ENCODE measurements around the gene TMED9.
A peak's percentile ranks its signal among the peaks of the same experiment; 100 is the strongest.

The TMED9 gene

DNA sequence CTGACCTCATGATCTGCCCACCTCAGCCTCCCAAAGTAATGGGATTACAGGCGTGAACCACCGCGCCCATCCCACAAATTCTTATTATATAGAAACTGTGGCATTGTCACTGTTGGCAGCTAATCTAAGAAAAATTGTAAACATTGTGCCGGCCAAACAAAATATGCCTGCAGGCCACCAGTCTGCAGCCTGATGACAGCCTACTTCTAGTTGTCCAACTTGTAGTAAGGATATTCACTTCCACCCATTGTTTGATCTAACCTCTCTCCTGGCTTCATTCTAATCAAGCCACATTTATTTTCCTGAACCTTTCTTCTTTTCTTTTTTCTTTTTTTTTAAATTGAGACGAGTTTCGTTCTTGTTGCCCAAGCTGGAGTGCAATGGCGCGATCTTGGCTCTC, 13.7 kb upstream of the TMED9 start:
- DNase-seq (ENCODE audit: low read depth in 2 of 2) = no peak

GRCh38 chr5:177588413-177588909, 3.5 kb upstream of the TMED9 start:
- no peak for DNase-seq (ENCODE audit: low read depth in 2 of 2)

DNA sequence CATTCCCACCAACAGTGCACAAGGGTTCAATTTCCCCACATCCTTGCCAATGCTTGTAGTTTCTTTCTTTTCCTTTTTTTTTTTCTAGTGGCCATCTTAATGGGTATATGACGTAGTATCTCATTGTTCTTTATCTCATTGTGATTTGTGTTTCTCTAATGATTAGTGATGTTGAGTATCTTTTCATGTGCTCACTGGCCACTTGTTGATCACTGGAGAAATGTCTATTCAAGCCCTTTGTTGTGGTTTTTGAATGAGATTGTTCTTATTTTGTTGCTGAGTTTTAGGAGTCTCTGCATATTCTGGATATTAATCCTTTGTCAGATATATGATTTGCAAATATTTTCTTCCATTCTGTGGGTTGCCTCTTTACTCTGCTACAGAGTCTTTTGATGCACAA, 1.6 kb upstream of the TMED9 start:
- DNase-seq (ENCODE audit: low read depth in 2 of 2) = no peak

- DNase-seq (ENCODE audit: low read depth in 2 of 2) = no peak
Measured at GRCh38 chr5:177591690-177592009, 353 bp upstream of the TMED9 start.

GRCh38 chr5:177592905-177593304, 902 bp downstream of the TMED9 start:
- no peak for DNase-seq (ENCODE audit: low read depth in 2 of 2)

DNA sequence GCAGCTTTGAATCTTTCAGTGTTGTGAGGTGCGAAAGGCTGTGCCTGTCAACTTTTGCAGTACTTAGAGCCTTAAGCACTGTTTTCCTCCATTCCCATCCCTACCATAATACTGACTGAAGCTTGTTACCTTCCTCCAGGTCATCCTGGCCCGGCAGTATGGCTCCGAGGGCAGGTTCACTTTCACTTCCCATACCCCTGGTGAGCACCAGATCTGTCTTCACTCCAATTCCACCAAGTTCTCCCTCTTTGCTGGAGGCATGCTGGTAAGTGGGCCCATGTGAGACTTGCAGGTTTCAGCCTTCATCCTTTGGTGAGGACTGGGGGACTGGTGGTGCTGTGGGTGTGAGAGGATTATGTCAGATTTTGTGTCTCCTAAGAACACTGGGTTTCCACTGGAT, 1.5 kb downstream of the TMED9 start:
- no peak for DNase-seq (ENCODE audit: low read depth in 2 of 2)

DNA sequence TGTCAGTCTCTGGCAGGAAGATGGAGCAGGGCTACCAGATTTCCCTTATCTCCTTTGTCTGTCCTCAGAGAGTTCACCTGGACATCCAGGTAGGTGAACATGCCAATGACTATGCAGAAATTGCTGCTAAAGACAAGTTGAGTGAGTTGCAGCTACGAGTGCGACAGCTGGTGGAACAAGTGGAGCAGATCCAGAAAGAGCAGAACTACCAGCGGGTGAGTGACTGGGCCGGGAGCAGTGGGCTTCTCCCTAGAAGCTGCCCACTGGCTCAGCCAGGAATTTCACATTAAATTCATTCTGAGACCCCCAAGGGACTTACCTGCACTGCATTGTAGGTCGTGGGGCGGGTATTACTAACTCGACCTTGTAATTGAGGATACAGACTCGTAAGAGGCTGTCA, 2.1 kb downstream of the TMED9 start:
- no peak for DNase-seq (ENCODE audit: low read depth in 2 of 2)

DNA sequence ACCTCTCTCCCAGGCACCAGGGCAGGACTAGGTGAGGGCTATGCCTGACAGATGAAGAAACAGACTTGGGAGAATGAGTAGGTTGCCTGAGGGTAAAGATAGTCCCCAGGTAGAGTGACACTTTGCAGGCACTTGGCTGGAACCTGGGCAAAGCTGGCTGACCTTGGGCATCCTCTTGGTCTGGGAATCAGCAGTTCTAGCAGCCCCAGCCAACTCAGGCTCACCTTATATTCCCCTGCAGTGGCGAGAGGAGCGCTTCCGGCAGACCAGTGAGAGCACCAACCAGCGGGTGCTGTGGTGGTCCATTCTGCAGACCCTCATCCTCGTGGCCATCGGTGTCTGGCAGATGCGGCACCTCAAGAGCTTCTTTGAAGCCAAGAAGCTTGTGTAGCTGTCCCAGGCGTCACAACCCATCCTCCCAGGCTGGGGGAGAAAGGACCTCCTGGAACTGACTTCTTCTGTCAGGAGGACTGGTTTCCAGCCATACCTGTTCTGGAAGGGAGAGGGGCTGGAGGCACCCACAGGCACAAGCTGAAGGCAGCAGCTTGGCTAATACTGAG, 3.1 kb downstream of the TMED9 start:
- DNase-seq (ENCODE audit: low read depth in 2 of 2) = no peak

DNA sequence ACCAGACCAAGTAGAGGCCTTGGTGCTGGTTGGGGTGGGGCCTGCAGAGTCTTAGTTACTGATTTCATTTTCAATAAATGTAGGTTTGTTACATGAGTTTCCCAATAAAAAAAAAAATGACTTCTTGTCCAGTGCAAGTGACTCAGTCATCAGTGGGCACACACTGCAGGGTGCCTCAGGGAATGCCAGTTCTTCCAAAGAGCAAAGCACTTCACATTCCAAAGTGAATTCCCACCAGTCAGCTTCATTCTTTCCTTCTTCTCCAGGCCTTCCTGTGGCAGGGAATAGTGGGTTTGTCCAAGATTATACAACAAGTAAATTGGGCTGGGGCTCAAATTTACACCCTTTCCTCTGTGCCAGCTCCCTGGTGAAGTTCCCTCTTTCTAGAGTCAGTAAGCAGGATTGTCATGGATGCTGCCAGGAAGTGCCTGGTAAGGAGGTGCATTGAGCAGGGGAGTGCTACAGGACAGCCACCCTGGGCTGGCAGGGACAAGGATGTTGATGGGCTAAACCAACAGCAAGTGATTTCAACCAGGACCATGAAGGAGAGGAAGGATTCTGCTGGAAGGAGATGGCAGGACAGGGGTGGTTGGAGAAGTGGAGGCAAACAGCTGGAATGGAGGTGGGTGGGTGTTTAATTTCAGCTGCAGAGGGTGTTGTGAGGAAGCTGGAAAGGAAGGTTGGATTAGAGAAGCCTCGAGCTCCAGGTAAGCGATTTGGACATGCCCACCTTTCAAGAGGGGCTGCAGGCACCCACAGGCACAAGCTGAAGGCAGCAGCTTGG, 4.2 kb downstream of the TMED9 start:
- DNase-seq (ENCODE audit: low read depth in 2 of 2) = no peak

DNA sequence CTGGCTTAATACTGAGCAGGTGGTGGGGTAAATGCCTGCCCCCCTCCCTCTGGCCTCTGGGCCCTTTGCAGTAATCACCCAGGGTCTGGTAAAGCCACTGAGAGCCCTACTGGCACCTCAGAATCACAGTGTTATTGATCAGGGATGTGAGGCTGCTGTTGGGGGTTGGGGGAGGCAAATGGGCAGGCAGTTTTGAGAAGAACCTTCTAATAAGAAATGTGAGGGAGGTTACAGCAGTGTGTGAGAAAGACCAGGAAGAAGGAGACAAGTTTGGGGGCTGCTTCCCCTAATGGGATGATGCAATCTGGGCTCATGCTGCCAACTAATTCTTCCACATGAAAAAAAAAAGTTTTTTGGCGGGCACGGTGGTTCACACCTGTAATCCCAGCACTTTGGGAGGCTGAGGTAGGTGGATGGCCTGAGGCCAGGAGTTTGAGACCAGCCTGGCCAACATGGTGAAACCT, 4.8 kb downstream of the TMED9 start:
- no peak for DNase-seq (ENCODE audit: low read depth in 2 of 2)

DNA sequence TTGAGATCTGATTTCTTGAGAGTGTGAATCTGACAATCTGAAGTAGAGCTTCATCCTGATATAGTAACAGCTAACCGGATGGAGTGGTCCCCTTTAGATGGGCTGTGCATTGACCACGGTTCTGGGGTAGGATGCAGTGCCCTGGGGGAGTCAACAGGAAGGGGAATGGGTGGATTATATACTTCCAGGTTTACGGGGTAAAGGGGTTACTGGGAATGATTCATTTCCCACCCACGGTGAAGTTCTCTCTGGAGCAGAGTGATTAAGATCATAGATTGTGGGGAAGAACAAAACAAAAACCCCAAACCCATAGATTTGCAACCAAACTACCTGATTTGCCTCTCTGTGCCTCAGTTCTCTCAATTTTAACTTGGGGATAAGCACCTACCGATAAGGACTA, 6.5 kb downstream of the TMED9 start:
- no peak for DNase-seq (ENCODE audit: low read depth in 2 of 2)

DNA sequence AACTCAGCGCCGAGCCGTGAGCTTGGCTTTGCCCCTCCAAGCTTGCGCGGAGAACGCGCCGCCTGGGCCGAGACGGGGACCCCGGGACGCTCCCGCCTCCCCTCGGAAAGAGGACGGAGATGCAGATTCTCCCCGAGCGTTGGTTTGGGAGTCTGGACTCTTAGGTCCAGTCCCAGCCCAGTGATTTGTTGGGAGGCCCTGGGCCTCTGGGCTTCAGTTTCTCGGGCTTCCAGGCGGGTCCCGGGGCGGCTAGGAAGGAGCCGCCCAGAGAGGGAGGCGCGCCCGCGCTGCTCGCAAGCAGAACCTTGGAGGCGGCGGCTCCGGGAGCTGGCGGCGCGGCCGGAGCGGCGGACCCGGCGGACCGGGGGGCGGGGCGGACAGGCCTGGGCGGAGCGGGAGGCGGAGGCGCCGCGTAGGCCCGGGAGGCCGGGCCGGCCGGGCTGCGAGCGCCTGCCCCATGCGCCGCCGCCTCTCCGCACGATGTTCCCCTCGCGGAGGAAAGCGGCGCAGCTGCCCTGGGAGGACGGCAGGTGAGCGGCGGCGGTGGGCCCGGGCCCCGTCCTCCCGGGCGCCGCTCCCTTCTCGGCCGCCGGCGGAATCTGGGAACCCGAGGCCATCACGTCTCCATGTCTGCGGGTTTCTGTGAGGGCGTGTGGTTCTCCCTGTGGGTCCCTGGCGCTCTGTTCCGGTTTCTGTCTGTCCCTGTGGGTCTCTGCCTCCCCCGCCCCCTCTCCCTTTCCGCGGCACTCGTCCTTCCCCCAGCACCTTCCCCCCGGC, 7.9 kb downstream of the TMED9 start, which contains the start of gene B4GALT7:
TSS of gene B4GALT7 (plus strand) at position 402 of the 777 bp plus-strand sequence. CDS start at position 481, 79 bp downstream.
- DNase-seq (ENCODE audit: low read depth in 2 of 2) = peak; percentile 75 to 83

DNA sequence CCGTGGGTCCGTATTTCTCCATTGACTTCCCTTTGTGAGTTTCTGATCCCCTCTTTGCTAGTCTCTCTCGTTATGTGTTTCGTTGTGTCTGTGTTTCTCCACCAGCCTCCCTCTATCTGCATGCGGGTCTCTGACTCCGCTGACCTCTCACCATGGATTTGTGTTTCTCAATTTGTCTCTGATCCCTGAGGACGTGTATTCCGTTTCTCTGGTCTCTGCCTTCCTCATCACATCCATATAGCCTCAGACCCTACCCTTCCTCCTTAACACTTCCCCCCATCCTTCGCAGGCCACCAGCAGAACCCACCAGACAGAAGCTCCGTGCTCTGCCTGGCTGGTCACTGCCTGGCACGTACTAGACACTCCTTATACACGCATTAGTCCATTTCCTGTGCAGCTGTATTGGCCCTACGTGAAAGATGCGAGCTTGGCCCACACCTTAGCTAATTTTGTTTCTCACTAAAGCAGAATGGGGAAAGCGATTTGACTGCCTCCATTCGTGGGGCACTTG, 8.6 kb downstream of the TMED9 start:
- no peak for DNase-seq (ENCODE audit: low read depth in 2 of 2)

- no peak for DNase-seq (ENCODE audit: low read depth in 2 of 2)
Measured at GRCh38 chr5:177601126-177601525, 9.1 kb downstream of the TMED9 start.

GRCh38 chr5:177601577-177602457, 9.8 kb downstream of the TMED9 start:
- DNase-seq (ENCODE audit: low read depth in 2 of 2) = no peak

- no peak for DNase-seq (ENCODE audit: low read depth in 2 of 2)
Measured at GRCh38 chr5:177602458-177602830, 10.4 kb downstream of the TMED9 start.

DNA sequence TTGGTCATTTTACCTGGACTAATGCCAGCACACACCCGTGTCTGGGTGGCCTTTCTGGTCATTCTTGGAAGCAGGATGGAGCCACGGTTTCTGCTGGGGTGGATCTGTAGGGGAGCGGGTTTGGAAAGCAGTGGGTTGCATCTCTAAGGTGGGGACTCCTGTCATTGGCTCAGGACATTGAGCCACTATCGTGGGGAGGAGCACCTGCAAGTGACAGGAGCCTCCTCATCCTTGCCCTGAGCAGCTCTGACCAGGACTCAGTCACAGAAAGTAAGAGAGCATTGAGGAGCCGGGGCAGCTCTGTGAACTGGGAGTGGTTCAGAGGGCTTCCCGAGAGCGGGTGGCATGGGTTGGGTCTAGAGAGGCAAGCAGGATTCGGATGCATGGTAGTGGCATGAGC, 11.6 kb downstream of the TMED9 start:
- DNase-seq (ENCODE audit: low read depth in 2 of 2) = no peak

- no peak for DNase-seq (ENCODE audit: low read depth in 2 of 2)
Measured at GRCh38 chr5:177604116-177604521, 12.1 kb downstream of the TMED9 start.

GRCh38 chr5:177604656-177605055, 12.7 kb downstream of the TMED9 start:
- DNase-seq (ENCODE audit: low read depth in 2 of 2) = no peak

GRCh38 chr5:177605078-177605477, 13.1 kb downstream of the TMED9 start:
- no peak for DNase-seq (ENCODE audit: low read depth in 2 of 2)

GRCh38 chr5:177605667-177606066, 13.7 kb downstream of the TMED9 start:
- no peak for DNase-seq (ENCODE audit: low read depth in 2 of 2)

Data from stimulated activated CD4-positive, alpha-beta T cell treated with anti-CD3 and anti-CD28 coated beads, Interleukin-12 subunit alpha, Interleukin-12 subunit beta, amount 100 ng/mL, for 24 hours (primary cell).